ENCODE results near the gene SLX4IP. TPM values are rescaled to one million over a fixed set of nuclear protein-coding genes. Genes with fewer than 3 reads are reported as not detected.

Gene SLX4IP
- total RNA-seq, 4 donors from 2014 or later, result 3.4 to 6.3 (median 3.9) TPM

GRCh38 chr20:10572853-10573252 is 137.7 kb downstream of the SLX4IP start:
- Histone ChIP-seq H3K9me3 (no peaks in the 10 kb centered on the region), H3K36me3 (peaks cover 0 to 12% (median 0%) of the 10 kb centered on the region in 3 donors), H3K27ac (peak overlapping the region; percentile 11 to 61 (median 55)), H3K4me1 (peaks cover 0 to 33% (median 19%) of the 10 kb centered on the region in 3 donors), H3K4me3 (no peak overlapping the region), H3K27me3 (no peaks in the 10 kb centered on the region)
- no peak for DNase-seq
- intact Hi-C loops (cut with DNase I), result no loop called here
- TF ChIP-seq POLR2A (IDR thresholded peaks at IDR 0.05) (no peak), CTCF (IDR thresholded peaks at IDR 0.05) (no peak)
- WGBS, 2 donors, result 91 to 94% methylated on average over 8 of the region's 8 CpGs

GRCh38 chr20:10573273-10573950 is 138.3 kb downstream of the SLX4IP start:
- peaks cover 0 to 12% (median 0%) of the 10 kb centered on the region in 3 donors for H3K36me3 ChIP-seq
- peak overlapping the region; percentile 11 to 61 (median 55) for H3K27ac ChIP-seq
- no peaks in the 10 kb centered on the region for H3K27me3 ChIP-seq
- H3K9me3 ChIP-seq, result no peaks in the 10 kb centered on the region
- WGBS, 2 donors, result 25 to 57% methylated on average over 2 of the region's 2 CpGs
- TF ChIP-seq POLR2A (IDR thresholded peaks at IDR 0.05), result no peak
- no peak for TF ChIP-seq CTCF (IDR thresholded peaks at IDR 0.05)
- peaks cover 0 to 37% (median 19%) of the 10 kb centered on the region in 3 donors for H3K4me1 ChIP-seq
- no peak overlapping the region for H3K4me3 ChIP-seq
- intact Hi-C loops (cut with DNase I), result no loop called here
- DNase-seq, result no peak

GRCh38 chr20:10573951-10574339 is 138.8 kb downstream of the SLX4IP start:
- Histone ChIP-seq H3K27me3 (no peaks in the 10 kb centered on the region), H3K4me1 (peaks cover 0 to 42% (median 19%) of the 10 kb centered on the region in 3 donors), H3K27ac (peak overlapping the region in 3 of 4 donors; percentile 51 to 61 (median 59)), H3K9me3 (no peaks in the 10 kb centered on the region), H3K36me3 (peaks cover 0 to 12% (median 0%) of the 10 kb centered on the region in 3 donors), H3K4me3 (no peak overlapping the region)
- intact Hi-C loops (cut with DNase I), result no loop called here
- WGBS, 2 donors, result 57 to 72% methylated on average over 1 of the region's 1 CpG
- no peak for TF ChIP-seq POLR2A (IDR thresholded peaks at IDR 0.05)
- no peak for TF ChIP-seq CTCF (IDR thresholded peaks at IDR 0.05)
- DNase-seq, result no peak

GRCh38 chr20:10576411-10577090 is 141.4 kb downstream of the SLX4IP start:
- intact Hi-C loops (cut with DNase I), result no loop called here
- peaks cover 0 to 55% (median 19%) of the 10 kb centered on the region in 3 donors for H3K4me1 ChIP-seq
- H3K9me3 ChIP-seq, result no peaks in the 10 kb centered on the region
- TF ChIP-seq CTCF (IDR thresholded peaks at IDR 0.05) (no peak), POLR2A (IDR thresholded peaks at IDR 0.05) (no peak)
- 82 to 84% methylated on average over 3 of the region's 3 CpGs for WGBS, 2 donors
- H3K27ac ChIP-seq, result no peak overlapping the region
- H3K4me3 ChIP-seq, result no peak overlapping the region
- no peaks in the 10 kb centered on the region for H3K27me3 ChIP-seq
- H3K36me3 ChIP-seq, result no peaks in the 10 kb centered on the region
- DNase-seq, result no peak

GRCh38 chr20:10577648-10578047 is 142.5 kb downstream of the SLX4IP start:
- H3K9me3 ChIP-seq, result no peaks in the 10 kb centered on the region
- 86 to 95% methylated on average over 3 of the region's 3 CpGs for WGBS, 2 donors
- TF ChIP-seq CTCF (IDR thresholded peaks at IDR 0.05) (no peak), POLR2A (IDR thresholded peaks at IDR 0.05) (no peak)
- no peaks in the 10 kb centered on the region for H3K36me3 ChIP-seq
- peaks cover 0 to 50% (median 18%) of the 10 kb centered on the region in 3 donors for H3K4me1 ChIP-seq
- DNase-seq, result no peak
- intact Hi-C loops (cut with DNase I), result no loop called here
- H3K4me3 ChIP-seq, result no peak overlapping the region
- H3K27ac ChIP-seq, result no peak overlapping the region
- no peaks in the 10 kb centered on the region for H3K27me3 ChIP-seq

All from esophagus squamous epithelium (tissue), 5 donors.